Activated naive CD4-positive, alpha-beta T cell treated with anti-CD3 and anti-CD28 coated beads, Interleukin-2, amount 50 U/mL, for 24 hours (primary cell): ENCODE results near the gene SYT1.
"Not testable (repeated sequence)": the region's sequence is repeated elsewhere in the genome, so short reads cannot be mapped to it uniquely, and the experiment has no call there.

Experiments used
- H3K27ac Mint-ChIP-seq: one replicate; pipeline ENCODE4 v1.8.0; 2021; ENCODE audit warnings: mild to moderate bottlenecking, mixed read lengths
- H3K27me3 Mint-ChIP-seq: one replicate; pipeline ENCODE4 v1.8.0; 2021; ENCODE audit warnings: mixed read lengths
- H3K36me3 Mint-ChIP-seq: one replicate; pipeline ENCODE4 v1.8.0; 2021; ENCODE audit warnings: mixed read lengths
- H3K4me1 Mint-ChIP-seq: one replicate; pipeline ENCODE4 v1.8.0; 2021; ENCODE audit warnings: mixed read lengths
- H3K4me3 Mint-ChIP-seq: one replicate; pipeline ENCODE4 v1.8.0; 2021; ENCODE audit warnings: mild to moderate bottlenecking, mixed read lengths
- H3K9me3 Mint-ChIP-seq: one replicate; pipeline ENCODE4 v1.8.0; 2021; ENCODE audit warnings: mixed read lengths

Gene SYT1

GRCh38 chr12:79422060-79422812 lies 557.7 kb downstream of the SYT1 start:
- Mint-ChIP-seq H3K4me1 (no peaks in the 10 kb centered on the region), H3K9me3 (peaks cover 6% of the 10 kb centered on the region), H3K36me3 (no peaks in the 10 kb centered on the region), H3K27me3 (peaks cover 3% of the 10 kb centered on the region), H3K27ac (no peak overlapping the region), H3K4me3 (no peak overlapping the region)

GRCh38 chr12:79423560-79423959 lies 559.0 kb downstream of the SYT1 start:
- peaks cover 3% of the 10 kb centered on the region for H3K27me3 Mint-ChIP-seq
- no peak overlapping the region for H3K4me3 Mint-ChIP-seq
- H3K4me1 Mint-ChIP-seq: no peaks in the 10 kb centered on the region

GRCh38 chr12:79424109-79424721 lies 559.6 kb downstream of the SYT1 start:
- H3K27me3 Mint-ChIP-seq: peaks cover 3% of the 10 kb centered on the region
- H3K27ac Mint-ChIP-seq: no peak overlapping the region
- no peaks in the 10 kb centered on the region for H3K36me3 Mint-ChIP-seq
- no peak overlapping the region for H3K4me3 Mint-ChIP-seq
- no peaks in the 10 kb centered on the region for H3K9me3 Mint-ChIP-seq
- H3K4me1 Mint-ChIP-seq: no peaks in the 10 kb centered on the region

More at GRCh38 chr12:79423560-79423959, 559.0 kb downstream of the SYT1 start:
- H3K9me3 Mint-ChIP-seq: no peaks in the 10 kb centered on the region
- H3K27ac Mint-ChIP-seq: no peak overlapping the region
- no peaks in the 10 kb centered on the region for H3K36me3 Mint-ChIP-seq

- Mint-ChIP-seq H3K36me3 (no peaks in the 10 kb centered on the region), H3K4me1 (no peaks in the 10 kb centered on the region), H3K4me3 (no peak overlapping the region), H3K9me3 (no peaks in the 10 kb centered on the region), H3K27ac (no peak overlapping the region), H3K27me3 (peaks cover 3% of the 10 kb centered on the region)
Observed at GRCh38 chr12:79426121-79426520, 561.5 kb downstream of the SYT1 start.

- H3K4me1 Mint-ChIP-seq, H3K27ac Mint-ChIP-seq, H3K9me3 Mint-ChIP-seq, H3K27me3 Mint-ChIP-seq, H3K4me3 Mint-ChIP-seq, H3K36me3 Mint-ChIP-seq: not testable (repeated sequence)
Observed at GRCh38 chr12:79426744-79427143, 562.2 kb downstream of the SYT1 start.

GRCh38 chr12:79433465-79434072 lies 569.0 kb downstream of the SYT1 start:
- no peaks in the 10 kb centered on the region for H3K36me3 Mint-ChIP-seq
- H3K9me3 Mint-ChIP-seq: peaks cover 6% of the 10 kb centered on the region
- no peaks in the 10 kb centered on the region for H3K4me1 Mint-ChIP-seq
- H3K27ac Mint-ChIP-seq: no peak overlapping the region
- no peak overlapping the region for H3K4me3 Mint-ChIP-seq
- H3K27me3 Mint-ChIP-seq: no peaks in the 10 kb centered on the region

GRCh38 chr12:79434561-79434960 lies 570.0 kb downstream of the SYT1 start:
- H3K9me3 Mint-ChIP-seq: peaks cover 6% of the 10 kb centered on the region
- H3K4me1 Mint-ChIP-seq: no peaks in the 10 kb centered on the region
- no peak overlapping the region for H3K27ac Mint-ChIP-seq
- no peaks in the 10 kb centered on the region for H3K27me3 Mint-ChIP-seq
- H3K4me3 Mint-ChIP-seq: no peak overlapping the region
- no peaks in the 10 kb centered on the region for H3K36me3 Mint-ChIP-seq

- Mint-ChIP-seq H3K27ac (no peak overlapping the region), H3K4me1 (no peaks in the 10 kb centered on the region), H3K9me3 (peaks cover 6% of the 10 kb centered on the region), H3K27me3 (no peaks in the 10 kb centered on the region), H3K4me3 (no peak overlapping the region), H3K36me3 (no peaks in the 10 kb centered on the region)
Observed at GRCh38 chr12:79435742-79436141, 571.2 kb downstream of the SYT1 start.

- H3K36me3 Mint-ChIP-seq: no peaks in the 10 kb centered on the region
- no peak overlapping the region for H3K4me3 Mint-ChIP-seq
- no peaks in the 10 kb centered on the region for H3K4me1 Mint-ChIP-seq
Observed at GRCh38 chr12:79438480-79439174, 574.1 kb downstream of the SYT1 start.

GRCh38 chr12:79439175-79439825 lies 574.7 kb downstream of the SYT1 start:
- Mint-ChIP-seq H3K9me3 (peaks cover 6% of the 10 kb centered on the region), H3K27me3 (no peaks in the 10 kb centered on the region), H3K27ac (no peak overlapping the region), H3K4me3 (no peak overlapping the region), H3K4me1 (no peaks in the 10 kb centered on the region), H3K36me3 (no peaks in the 10 kb centered on the region)

More at GRCh38 chr12:79438480-79439174, 574.1 kb downstream of the SYT1 start:
- Mint-ChIP-seq H3K27me3 (no peaks in the 10 kb centered on the region), H3K27ac (no peak overlapping the region), H3K9me3 (peaks cover 6% of the 10 kb centered on the region)

GRCh38 chr12:79441534-79441933 lies 577.0 kb downstream of the SYT1 start:
- Mint-ChIP-seq H3K36me3 (no peaks in the 10 kb centered on the region), H3K27ac (no peak overlapping the region), H3K4me3 (no peak overlapping the region), H3K27me3 (no peaks in the 10 kb centered on the region), H3K4me1 (no peaks in the 10 kb centered on the region), H3K9me3 (peaks cover 6% of the 10 kb centered on the region)

- no peaks in the 10 kb centered on the region for H3K27me3 Mint-ChIP-seq
- H3K9me3 Mint-ChIP-seq: no peaks in the 10 kb centered on the region
Observed at GRCh38 chr12:79442396-79442795, 577.8 kb downstream of the SYT1 start.

GRCh38 chr12:79444089-79444488 lies 579.5 kb downstream of the SYT1 start:
- Mint-ChIP-seq H3K4me1 (no peaks in the 10 kb centered on the region), H3K27ac (no peak overlapping the region), H3K4me3 (no peak overlapping the region), H3K36me3 (no peaks in the 10 kb centered on the region), H3K9me3 (no peaks in the 10 kb centered on the region), H3K27me3 (no peaks in the 10 kb centered on the region)

More at GRCh38 chr12:79442396-79442795, 577.8 kb downstream of the SYT1 start:
- Mint-ChIP-seq H3K4me3 (no peak overlapping the region), H3K27ac (no peak overlapping the region), H3K36me3 (no peaks in the 10 kb centered on the region), H3K4me1 (no peaks in the 10 kb centered on the region)

- H3K9me3 Mint-ChIP-seq: no peaks in the 10 kb centered on the region
- H3K27ac Mint-ChIP-seq: no peak overlapping the region
- H3K27me3 Mint-ChIP-seq: no peaks in the 10 kb centered on the region
- H3K4me1 Mint-ChIP-seq: no peaks in the 10 kb centered on the region
- H3K36me3 Mint-ChIP-seq: no peaks in the 10 kb centered on the region
- H3K4me3 Mint-ChIP-seq: no peak overlapping the region
Observed at GRCh38 chr12:79448816-79449215, 584.2 kb downstream of the SYT1 start.

GRCh38 chr12:79451365-79451764 lies 586.8 kb downstream of the SYT1 start:
- H3K4me1 Mint-ChIP-seq: no peaks in the 10 kb centered on the region
- H3K9me3 Mint-ChIP-seq: no peaks in the 10 kb centered on the region
- no peaks in the 10 kb centered on the region for H3K27me3 Mint-ChIP-seq
- H3K36me3 Mint-ChIP-seq: no peaks in the 10 kb centered on the region
- H3K4me3 Mint-ChIP-seq: no peak overlapping the region
- no peak overlapping the region for H3K27ac Mint-ChIP-seq
